SK-N-SH (cell line): ENCODE measurements around the gene KIAA0319L. TPM values are rescaled to one million over a fixed set of nuclear protein-coding genes. Genes with fewer than 3 reads are reported as not detected.

Experiments used
- CTCF ChIA-PET: fragments of 300-600, 350-600 bp; formaldehyde crosslinking; extraction: SDS; loops from one replicate; lab custom pipeline; 2021; lab: Yijun Ruan, JAX
- POLR2A ChIA-PET: fragments of 350-600 bp; sonication (Branson Sonifier 250); formaldehyde crosslinking; extraction: SDS; loops from one replicate; lab custom pipeline; 2020; ENCODE audit warnings: antibody characterized with exemption, inconsistent platforms; lab: Yijun Ruan, JAX
- DNase-seq: peaks from one replicate; pipeline ENCODE4 v3.0.0; 2012
- H2AFZ ChIP-seq: fragments of 200-600 bp; sonication (generic); 2 replicates; pipeline ENCODE4 v1.8.1; 2016; ENCODE audit warnings: antibody characterized with exemption, mild to moderate bottlenecking, low read depth
- H3F3A ChIP-seq: fragments of 200-600 bp; sonication (generic); replicated peaks from 2 replicates; pipeline ENCODE3; 2016; ENCODE audit warnings: antibody characterized with exemption, mild to moderate bottlenecking; ENCODE audit not compliant: insufficient read depth
- H3K27ac ChIP-seq, 2 experiments: fragments of 200-500 bp in 1 of 2; fragments of 200-600 bp in 1 of 2; sonication (Bioruptor generic) in 1 of 2; sonication (generic), shearing (Covaris generic) in 1 of 2; 2 replicates each; pipeline versions ENCODE4 v1.5.1 to v1.6.1; 2014 to 2016; ENCODE audit warnings: low read depth in 2 of 2, inconsistent platforms in 1 of 2, low read length in 1 of 2, mild to moderate bottlenecking in 1 of 2, mixed read lengths in 1 of 2
- H3K27me3 ChIP-seq: fragments of 200-600 bp; sonication (generic), shearing (Covaris generic); 2 replicates; pipeline ENCODE4 v1.6.1; 2016; ENCODE audit warnings: mixed run types; ENCODE audit not compliant: insufficient read depth
- H3K36me3 ChIP-seq, 2 experiments: fragments of 200-500 bp in 1 of 2; fragments of 200-600 bp in 1 of 2; sonication (Bioruptor generic) in 1 of 2; sonication (generic) in 1 of 2; replicated peaks in 1 of 2; 2 replicates each; pipeline versions ENCODE3 to v1.5.1; 2014 to 2016; ENCODE audit warnings: low read length in 1 of 2, mild to moderate bottlenecking in 1 of 2; ENCODE audit not compliant: insufficient read depth in 2 of 2, control insufficient read depth in 1 of 2
- H3K4me1 ChIP-seq, 2 experiments: fragments of 200-500 bp in 1 of 2; fragments of 200-600 bp in 1 of 2; sonication (Bioruptor generic) in 1 of 2; sonication (generic), shearing (Covaris generic) in 1 of 2; 2 replicates each; pipeline versions ENCODE4 v1.5.1 to v1.6.1; 2014 to 2016; ENCODE audit warnings: low read depth in 1 of 2, low read length in 1 of 2, mixed run types in 1 of 2; ENCODE audit not compliant: insufficient read depth in 2 of 2, control insufficient read depth in 1 of 2
- H3K4me2 ChIP-seq: fragments of 200-600 bp; sonication (generic), shearing (Covaris generic); 2 replicates; pipeline ENCODE4 v1.6.1; 2017; ENCODE audit warnings: mixed run types
- H3K4me3 ChIP-seq, 2 experiments: fragments of 200-500 bp in 1 of 2; fragments of 200-600 bp in 1 of 2; sonication (Bioruptor generic) in 1 of 2; sonication (generic), shearing (Covaris generic) in 1 of 2; 2 replicates each; pipeline versions ENCODE4 v1.5.1 to v1.8.1; 2014 to 2016; ENCODE audit warnings: low read depth in 2 of 2, inconsistent platforms in 1 of 2, low read length in 1 of 2, mild to moderate bottlenecking in 1 of 2, mixed read lengths in 1 of 2, moderate library complexity in 1 of 2
- H3K79me2 ChIP-seq: fragments of 200-600 bp; sonication (generic); 2 replicates; pipeline ENCODE4 v1.8.1; 2017; ENCODE audit warnings: mild to moderate bottlenecking; ENCODE audit not compliant: insufficient read depth
- H3K9ac ChIP-seq: fragments of 200-600 bp; sonication (generic); 2 replicates; pipeline ENCODE4 v1.6.1; 2017; ENCODE audit warnings: mixed run types
- H3K9me2 ChIP-seq: fragments of 200-600 bp; sonication (generic); 2 replicates; pipeline ENCODE4 v1.6.1; 2017; ENCODE audit warnings: mixed run types
- H3K9me3 ChIP-seq: fragments of 200-600 bp; sonication (generic); 2 replicates; pipeline ENCODE4 v1.6.1; 2017; ENCODE audit warnings: mixed run types, mild to moderate bottlenecking, moderate library complexity
- H4K20me1 ChIP-seq: fragments of 200-600 bp; sonication (generic); 2 replicates; pipeline ENCODE4 v1.6.1; 2017; ENCODE audit warnings: mild to moderate bottlenecking, mixed run types; ENCODE audit not compliant: insufficient read depth
- ELF1 ChIP-seq: IDR thresholded peaks from 2 replicates; pipeline ENCODE4 v1.4.0; 2012
- FOSL2 ChIP-seq: IDR thresholded peaks from 2 replicates; pipeline ENCODE4 v1.4.0; 2012; ENCODE audit warnings: low read depth, mild to moderate bottlenecking, moderate library complexity, borderline replicate concordance
- FOXM1 ChIP-seq: IDR thresholded peaks from 2 replicates; pipeline ENCODE4 v1.4.0; 2012; ENCODE audit warnings: low read depth, mild to moderate bottlenecking
- GABPA ChIP-seq: IDR thresholded peaks from 2 replicates; pipeline ENCODE4 v1.4.0; 2012; ENCODE audit warnings: low read depth, mild to moderate bottlenecking
- NFIC ChIP-seq: IDR thresholded peaks from 2 replicates; pipeline ENCODE4 v1.4.0; 2012; ENCODE audit warnings: borderline replicate concordance
- NRF1 ChIP-seq: IDR thresholded peaks from 2 replicates; pipeline ENCODE4 v1.6.1; 2012; ENCODE audit warnings: low read depth, mild to moderate bottlenecking, low read length
- RAD21 ChIP-seq: IDR thresholded peaks from 2 replicates; pipeline ENCODE4 v1.6.1; 2012; ENCODE audit warnings: mild to moderate bottlenecking, low read length
- RCOR1 ChIP-seq: fragments of 150-350 bp; IDR thresholded peaks from 2 replicates; pipeline ENCODE4 v1.6.1; 2017; ENCODE audit warnings: antibody characterized with exemption, low read length
- RFX5 ChIP-seq: IDR thresholded peaks from 2 replicates; pipeline ENCODE4 v1.6.1; 2012; ENCODE audit warnings: mild to moderate bottlenecking, improper control_type of control experiment, low read length
- SIN3A ChIP-seq: IDR thresholded peaks from 2 replicates; pipeline ENCODE4 v1.6.1; 2012; ENCODE audit warnings: low read depth, mild to moderate bottlenecking, low read length, moderate library complexity, borderline replicate concordance
- TAF1 ChIP-seq: IDR thresholded peaks from 2 replicates; pipeline ENCODE4 v1.6.1; 2012; ENCODE audit warnings: low read depth, mild to moderate bottlenecking, low read length, moderate library complexity, borderline replicate concordance
- TCF12 ChIP-seq: IDR thresholded peaks from 2 replicates; pipeline ENCODE4 v1.4.0; 2012
- YY1 ChIP-seq: IDR thresholded peaks from 2 replicates; pipeline ENCODE4 v1.4.0; 2012; ENCODE audit warnings: low read depth, mild to moderate bottlenecking
- WGBS: methylation state at CpG from one replicate; pipeline ENCODE4 v1.1.6; 2017; ENCODE audit warnings: low lambda C conversion rate; 5-methylcytosine and 5-hydroxymethylcytosine counted together
- polyA plus RNA-seq, 3 experiments: library from polyadenylated mRNA; depleted of rRNA; stranded (reverse); fragments of >200 nt; gene quantifications; 2 replicates each; pipeline ENCODE4 v1.2.3, GENCODE V29; 2012
- TF ChIP-seq, protein P1 (sequence below): IDR thresholded peaks from 2 replicates; pipeline ENCODE4 v1.4.0; 2012; ENCODE audit warnings: low read depth, borderline replicate concordance
- TF ChIP-seq, protein P2 (sequence below): fragments of 150-350 bp; IDR thresholded peaks from 2 replicates; pipeline ENCODE4 v1.6.1; 2016; ENCODE audit warnings: mild to moderate bottlenecking, low read depth, low read length
- TF ChIP-seq, protein P3 (sequence below): IDR thresholded peaks from 2 replicates; pipeline ENCODE4 v1.4.0; 2012; ENCODE audit warnings: low read depth, borderline replicate concordance
- TF ChIP-seq, protein P4 (sequence below): IDR thresholded peaks from 2 replicates; pipeline ENCODE4; 2012
- TF ChIP-seq, protein P5 (sequence below): fragments of 150-350 bp; IDR thresholded peaks from 2 replicates; pipeline ENCODE4 v1.6.1; 2017; ENCODE audit warnings: antibody characterized with exemption, low read length, low read depth, borderline replicate concordance

KIAA0319L gene
- polyA plus RNA-seq, 1 of the 3 experiments (the other 2 are of a cell fraction), result 51.9 TPM

DNA sequence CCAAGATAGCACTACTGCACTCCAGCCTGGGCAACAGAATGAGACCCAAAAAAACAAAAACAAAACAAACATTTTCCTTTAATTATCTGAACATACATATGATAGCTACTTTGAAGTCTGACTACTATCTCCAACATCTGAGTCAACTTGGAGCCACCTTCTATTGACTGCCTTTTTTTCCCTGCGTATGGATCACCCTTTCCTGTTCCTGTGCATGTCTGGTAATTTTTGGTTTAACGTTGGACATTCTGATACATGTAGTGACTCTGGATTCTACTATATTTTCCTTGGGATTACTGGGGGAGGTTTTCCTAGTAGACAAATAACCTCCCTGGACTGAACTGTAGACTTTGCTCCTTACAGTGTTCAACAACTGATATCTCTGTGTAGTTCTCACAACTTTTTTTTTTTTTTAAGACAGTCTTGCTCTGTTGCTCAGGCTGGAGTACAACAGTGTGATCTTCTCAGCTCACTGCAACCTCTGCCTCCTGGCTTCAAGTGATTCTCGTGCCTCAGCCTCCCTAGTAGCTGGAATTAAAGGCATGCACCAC, 70.3 kb downstream of the KIAA0319L start:
- Histone ChIP-seq H2AFZ (no peak overlapping the region), H3F3A (no peaks in the 10 kb centered on the region), H3K4me3 (no peak overlapping the region), H3K79me2 (peaks cover 7% of the 10 kb centered on the region), H3K9ac (no peak overlapping the region), H4K20me1 (no peaks in the 10 kb centered on the region), H3K9me3 (no peaks in the 10 kb centered on the region), H3K4me1 (no peaks in the 10 kb centered on the region), H3K27me3 (no peaks in the 10 kb centered on the region), H3K36me3 (peaks cover 0 to 16% of the 10 kb centered on the region in 2 experiments), H3K9me2 (no peaks in the 10 kb centered on the region), H3K27ac (no peak overlapping the region), H3K4me2 (no peak overlapping the region)
- TF ChIP-seq FOXM1, result no peak
- no peak for TF ChIP-seq FOSL2
- no peak for TF ChIP-seq SIN3A
- TF ChIP-seq ELF1, result no peak
- TF ChIP-seq, protein P1, sequence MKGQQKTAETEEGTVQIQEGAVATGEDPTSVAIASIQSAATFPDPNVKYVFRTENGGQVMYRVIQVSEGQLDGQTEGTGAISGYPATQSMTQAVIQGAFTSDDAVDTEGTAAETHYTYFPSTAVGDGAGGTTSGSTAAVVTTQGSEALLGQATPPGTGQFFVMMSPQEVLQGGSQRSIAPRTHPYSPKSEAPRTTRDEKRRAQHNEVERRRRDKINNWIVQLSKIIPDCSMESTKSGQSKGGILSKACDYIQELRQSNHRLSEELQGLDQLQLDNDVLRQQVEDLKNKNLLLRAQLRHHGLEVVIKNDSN, result no peak
- no peak for TF ChIP-seq RCOR1
- TF ChIP-seq, protein P2, sequence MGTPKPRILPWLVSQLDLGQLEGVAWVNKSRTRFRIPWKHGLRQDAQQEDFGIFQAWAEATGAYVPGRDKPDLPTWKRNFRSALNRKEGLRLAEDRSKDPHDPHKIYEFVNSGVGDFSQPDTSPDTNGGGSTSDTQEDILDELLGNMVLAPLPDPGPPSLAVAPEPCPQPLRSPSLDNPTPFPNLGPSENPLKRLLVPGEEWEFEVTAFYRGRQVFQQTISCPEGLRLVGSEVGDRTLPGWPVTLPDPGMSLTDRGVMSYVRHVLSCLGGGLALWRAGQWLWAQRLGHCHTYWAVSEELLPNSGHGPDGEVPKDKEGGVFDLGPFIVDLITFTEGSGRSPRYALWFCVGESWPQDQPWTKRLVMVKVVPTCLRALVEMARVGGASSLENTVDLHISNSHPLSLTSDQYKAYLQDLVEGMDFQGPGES, result no peak
- TF ChIP-seq, protein P3, sequence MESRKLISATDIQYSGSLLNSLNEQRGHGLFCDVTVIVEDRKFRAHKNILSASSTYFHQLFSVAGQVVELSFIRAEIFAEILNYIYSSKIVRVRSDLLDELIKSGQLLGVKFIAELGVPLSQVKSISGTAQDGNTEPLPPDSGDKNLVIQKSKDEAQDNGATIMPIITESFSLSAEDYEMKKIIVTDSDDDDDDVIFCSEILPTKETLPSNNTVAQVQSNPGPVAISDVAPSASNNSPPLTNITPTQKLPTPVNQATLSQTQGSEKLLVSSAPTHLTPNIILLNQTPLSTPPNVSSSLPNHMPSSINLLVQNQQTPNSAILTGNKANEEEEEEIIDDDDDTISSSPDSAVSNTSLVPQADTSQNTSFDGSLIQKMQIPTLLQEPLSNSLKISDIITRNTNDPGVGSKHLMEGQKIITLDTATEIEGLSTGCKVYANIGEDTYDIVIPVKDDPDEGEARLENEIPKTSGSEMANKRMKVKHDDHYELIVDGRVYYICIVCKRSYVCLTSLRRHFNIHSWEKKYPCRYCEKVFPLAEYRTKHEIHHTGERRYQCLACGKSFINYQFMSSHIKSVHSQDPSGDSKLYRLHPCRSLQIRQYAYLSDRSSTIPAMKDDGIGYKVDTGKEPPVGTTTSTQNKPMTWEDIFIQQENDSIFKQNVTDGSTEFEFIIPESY, result no peak
- 100% methylated on average over 3 of the region's 3 CpGs for WGBS
- ChIA-PET CTCF (interaction anchor here (0.7 kb wide), 1 partner anchor 78 kb away, joined by 5 read pairs; no protein-coding TSS in a partner anchor), POLR2A (interaction anchor here (0.6 kb wide), 1 partner anchor 525 kb away, joined by 4 read pairs; no protein-coding TSS in a partner anchor)
- DNase-seq, result no peak

DNA sequence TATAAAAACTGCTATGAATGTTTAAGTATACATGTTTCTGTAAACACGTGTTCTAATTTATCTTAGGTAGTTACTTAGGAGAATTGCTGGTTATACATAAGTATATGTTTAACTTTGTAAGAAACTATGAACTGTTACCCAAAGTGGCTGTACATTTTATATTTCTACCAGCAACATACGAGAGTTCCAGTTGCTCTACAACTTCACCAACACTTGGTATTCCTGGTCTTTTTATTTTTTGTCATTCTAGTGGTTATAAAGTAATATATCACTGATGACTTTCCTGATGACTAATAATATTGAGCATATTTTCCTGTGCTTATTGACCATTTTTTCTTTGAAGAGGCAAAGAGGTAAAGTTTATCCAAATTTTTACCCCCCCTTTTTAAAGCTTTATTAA, 76.0 kb downstream of the KIAA0319L start:
- no peaks in the 10 kb centered on the region for H3F3A ChIP-seq
- H3K9me2 ChIP-seq, result no peaks in the 10 kb centered on the region
- H3K4me3 ChIP-seq, result no peak overlapping the region
- ChIA-PET CTCF (interaction anchor here (0.7 kb wide), 1 partner anchor 615 kb away, joined by 3 read pairs; no protein-coding TSS in a partner anchor), POLR2A (no interaction called here)
- peaks cover 8 to 17% of the 10 kb centered on the region in 2 experiments for H3K36me3 ChIP-seq
- no peaks in the 10 kb centered on the region for H4K20me1 ChIP-seq
- no peaks in the 10 kb centered on the region for H3K9me3 ChIP-seq
- H3K27ac ChIP-seq, result no peak overlapping the region
- no peak overlapping the region for H2AFZ ChIP-seq
- WGBS, result 92% methylated on average over 2 of the region's 2 CpGs
- no peak for DNase-seq
- TF ChIP-seq, protein P1, result no peak
- TF ChIP-seq NFIC, result no peak
- TF ChIP-seq TCF12, result no peak
- no peak for TF ChIP-seq GABPA
- no peak for TF ChIP-seq RFX5
- no peak for TF ChIP-seq NRF1
- no peak for TF ChIP-seq YY1
- no peak for TF ChIP-seq TAF1
- TF ChIP-seq, protein P4, sequence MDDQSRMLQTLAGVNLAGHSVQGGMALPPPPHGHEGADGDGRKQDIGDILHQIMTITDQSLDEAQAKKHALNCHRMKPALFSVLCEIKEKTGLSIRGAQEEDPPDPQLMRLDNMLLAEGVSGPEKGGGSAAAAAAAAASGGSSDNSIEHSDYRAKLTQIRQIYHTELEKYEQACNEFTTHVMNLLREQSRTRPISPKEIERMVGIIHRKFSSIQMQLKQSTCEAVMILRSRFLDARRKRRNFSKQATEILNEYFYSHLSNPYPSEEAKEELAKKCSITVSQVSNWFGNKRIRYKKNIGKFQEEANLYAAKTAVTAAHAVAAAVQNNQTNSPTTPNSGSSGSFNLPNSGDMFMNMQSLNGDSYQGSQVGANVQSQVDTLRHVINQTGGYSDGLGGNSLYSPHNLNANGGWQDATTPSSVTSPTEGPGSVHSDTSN, result no peak
- no peak for TF ChIP-seq FOXM1
- TF ChIP-seq SIN3A, result no peak
- TF ChIP-seq, protein P3, result no peak
- TF ChIP-seq, protein P5, sequence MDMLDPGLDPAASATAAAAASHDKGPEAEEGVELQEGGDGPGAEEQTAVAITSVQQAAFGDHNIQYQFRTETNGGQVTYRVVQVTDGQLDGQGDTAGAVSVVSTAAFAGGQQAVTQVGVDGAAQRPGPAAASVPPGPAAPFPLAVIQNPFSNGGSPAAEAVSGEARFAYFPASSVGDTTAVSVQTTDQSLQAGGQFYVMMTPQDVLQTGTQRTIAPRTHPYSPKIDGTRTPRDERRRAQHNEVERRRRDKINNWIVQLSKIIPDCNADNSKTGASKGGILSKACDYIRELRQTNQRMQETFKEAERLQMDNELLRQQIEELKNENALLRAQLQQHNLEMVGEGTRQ, result no peak
- no peak for TF ChIP-seq RAD21
- no peak overlapping the region for H3K9ac ChIP-seq
- no peaks in the 10 kb centered on the region for H3K4me1 ChIP-seq
- H3K79me2 ChIP-seq, result no peaks in the 10 kb centered on the region
- no peak overlapping the region for H3K4me2 ChIP-seq
- no peaks in the 10 kb centered on the region for H3K27me3 ChIP-seq
